ENCODE results near the gene KRT86. TPM values are rescaled to one million over a fixed set of nuclear protein-coding genes. Genes with fewer than 3 reads are reported as not detected.
"Not testable (repeated sequence)": the region's sequence is repeated elsewhere in the genome, so short reads cannot be mapped to it uniquely, and the experiment has no call there.

Gene KRT86
- total and polyA plus RNA-seq, 7 donors: 0.25 to 0.60 TPM; not detected in 5

DNA sequence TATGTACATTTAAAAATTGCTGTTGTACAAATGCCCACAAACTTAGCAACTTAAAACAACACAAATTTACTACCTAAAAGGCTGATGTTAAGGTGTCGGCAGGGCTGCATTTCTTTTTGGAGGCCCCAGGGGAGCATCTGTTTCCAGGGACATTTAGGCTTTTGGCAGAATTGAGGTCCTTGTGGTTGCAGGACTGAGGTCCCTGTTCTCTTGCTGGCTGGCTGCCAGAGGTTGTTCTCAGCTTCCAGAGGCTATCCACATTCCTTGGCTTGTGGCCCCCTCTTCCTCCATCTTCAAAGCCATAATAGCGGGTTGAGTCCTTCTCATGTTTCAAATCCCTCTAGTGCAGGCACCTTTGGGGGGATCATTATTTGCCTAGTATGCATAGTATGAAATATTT is 69.1 kb downstream of the KRT86 start:
- TF ChIP-seq, protein P1, sequence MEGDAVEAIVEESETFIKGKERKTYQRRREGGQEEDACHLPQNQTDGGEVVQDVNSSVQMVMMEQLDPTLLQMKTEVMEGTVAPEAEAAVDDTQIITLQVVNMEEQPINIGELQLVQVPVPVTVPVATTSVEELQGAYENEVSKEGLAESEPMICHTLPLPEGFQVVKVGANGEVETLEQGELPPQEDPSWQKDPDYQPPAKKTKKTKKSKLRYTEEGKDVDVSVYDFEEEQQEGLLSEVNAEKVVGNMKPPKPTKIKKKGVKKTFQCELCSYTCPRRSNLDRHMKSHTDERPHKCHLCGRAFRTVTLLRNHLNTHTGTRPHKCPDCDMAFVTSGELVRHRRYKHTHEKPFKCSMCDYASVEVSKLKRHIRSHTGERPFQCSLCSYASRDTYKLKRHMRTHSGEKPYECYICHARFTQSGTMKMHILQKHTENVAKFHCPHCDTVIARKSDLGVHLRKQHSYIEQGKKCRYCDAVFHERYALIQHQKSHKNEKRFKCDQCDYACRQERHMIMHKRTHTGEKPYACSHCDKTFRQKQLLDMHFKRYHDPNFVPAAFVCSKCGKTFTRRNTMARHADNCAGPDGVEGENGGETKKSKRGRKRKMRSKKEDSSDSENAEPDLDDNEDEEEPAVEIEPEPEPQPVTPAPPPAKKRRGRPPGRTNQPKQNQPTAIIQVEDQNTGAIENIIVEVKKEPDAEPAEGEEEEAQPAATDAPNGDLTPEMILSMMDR (IDR thresholded peaks at IDR 0.05): no peak
- no peak for TF ChIP-seq POLR2A (IDR thresholded peaks at IDR 0.05)
- no peak for TF ChIP-seq EP300 (IDR thresholded peaks at IDR 0.05)
- no peak for TF ChIP-seq POLR2AphosphoS5 (IDR thresholded peaks at IDR 0.05)
- Histone ChIP-seq H3K9me3 (no peaks in the 10 kb centered on the region), H3K4me3 (no peak overlapping the region), H3K4me1 (no peaks in the 10 kb centered on the region), H3K27ac (no peak overlapping the region), H3K27me3 (no peaks in the 10 kb centered on the region), H3K36me3 (no peaks in the 10 kb centered on the region)
- WGBS, 2 donors: 84 to 94% methylated on average over 2 of the region's 2 CpGs
- intact Hi-C loops (cut with DNase I): no loop called here
- no peak for DNase-seq

DNA sequence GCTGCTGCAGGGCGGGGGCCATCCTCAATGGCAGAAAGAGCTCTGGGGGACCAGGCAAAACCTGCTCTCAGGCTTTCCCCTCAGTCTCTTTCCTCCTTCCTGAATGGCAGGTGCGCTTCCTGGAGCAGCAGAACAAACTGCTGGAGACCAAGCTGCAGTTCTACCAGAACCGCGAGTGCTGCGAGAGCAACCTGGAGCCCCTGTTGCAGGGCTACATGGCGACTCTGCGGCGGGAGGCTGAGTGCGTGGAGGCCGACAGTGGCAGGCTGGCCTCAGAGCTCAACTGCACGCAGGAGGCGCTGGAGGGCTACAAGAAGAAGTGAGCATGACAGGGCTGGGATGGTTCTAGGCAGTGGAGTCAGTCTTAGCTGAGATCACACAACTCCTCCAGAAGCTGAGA is 69.7 kb downstream of the KRT86 start:
- no peak overlapping the region for H3K4me3 ChIP-seq
- intact Hi-C loops (cut with DNase I): no loop called here
- WGBS, 2 donors: 94% methylated on average over 12 of the region's 12 CpGs

DNA sequence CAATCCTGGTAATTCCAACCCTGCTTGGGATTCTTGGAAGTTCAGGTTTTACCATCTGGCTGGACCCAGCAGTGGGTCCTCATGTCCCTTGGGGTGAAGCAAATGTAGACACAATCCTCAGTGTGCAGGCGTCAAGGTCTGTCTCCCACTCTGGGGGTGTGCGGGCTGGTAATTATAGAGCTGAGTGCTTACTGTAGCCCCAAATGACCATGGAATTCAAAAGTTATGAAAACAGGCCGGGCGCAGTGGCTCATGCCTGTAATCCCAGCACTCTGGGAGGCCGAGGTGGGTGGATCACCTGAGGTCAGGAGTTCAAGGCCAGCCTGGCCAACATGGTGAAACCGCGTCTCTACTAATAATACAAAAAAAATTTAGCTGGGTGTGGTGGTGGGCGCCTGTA is 70.6 kb downstream of the KRT86 start:
- intact Hi-C loops (cut with DNase I); H3K4me3 ChIP-seq; H3K27me3 ChIP-seq; H3K4me1 ChIP-seq; H3K9me3 ChIP-seq; H3K27ac ChIP-seq; H3K36me3 ChIP-seq; DNase-seq: not testable (repeated sequence)
- WGBS, 2 donors: 73 to 91% methylated on average over 8 of the region's 8 CpGs

More for the DNA sequence above, 69.7 kb downstream of the KRT86 start:
- Histone ChIP-seq H3K27me3 (no peaks in the 10 kb centered on the region), H3K4me1 (no peaks in the 10 kb centered on the region), H3K36me3 (no peaks in the 10 kb centered on the region), H3K9me3 (no peaks in the 10 kb centered on the region), H3K27ac (no peak overlapping the region)
- DNase-seq: peak; percentile 48
- no peak for TF ChIP-seq POLR2AphosphoS5 (IDR thresholded peaks at IDR 0.05)
- TF ChIP-seq EP300 (IDR thresholded peaks at IDR 0.05): no peak
- no peak for TF ChIP-seq POLR2A (IDR thresholded peaks at IDR 0.05)
- TF ChIP-seq, protein P1 (IDR thresholded peaks at IDR 0.05): no peak

DNA sequence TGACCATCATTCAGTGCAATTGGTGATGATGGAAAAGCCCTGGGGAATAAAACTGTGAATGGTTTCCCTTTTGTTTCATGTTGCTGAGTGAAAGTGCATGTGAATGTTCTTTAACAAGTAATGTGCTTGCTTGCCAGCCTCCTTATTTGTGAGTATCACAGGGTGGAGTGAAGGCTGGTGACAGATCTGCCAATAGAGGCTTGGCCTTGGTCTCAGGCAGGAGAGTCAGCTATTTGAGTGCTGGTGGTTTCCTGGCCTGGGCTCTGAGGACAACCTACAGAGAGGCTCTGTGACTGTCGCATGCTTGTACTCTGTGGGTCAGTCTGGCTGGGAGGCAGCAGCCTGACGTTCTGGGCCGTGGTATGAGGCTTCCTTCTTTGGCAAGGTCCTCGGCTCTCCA is 72.1 kb downstream of the KRT86 start:
- Histone ChIP-seq H3K27me3 (no peaks in the 10 kb centered on the region), H3K36me3 (no peaks in the 10 kb centered on the region), H3K9me3 (no peaks in the 10 kb centered on the region), H3K27ac (no peak overlapping the region), H3K4me1 (peaks cover 0 to under 1% (median 0%) of the 10 kb centered on the region in 4 donors), H3K4me3 (no peak overlapping the region)
- intact Hi-C loops (cut with DNase I): no loop called here
- 61 to 65% methylated on average over 4 of the region's 4 CpGs for WGBS, 2 donors
- TF ChIP-seq POLR2AphosphoS5 (IDR thresholded peaks at IDR 0.05): no peak
- TF ChIP-seq, protein P1 (IDR thresholded peaks at IDR 0.05): no peak
- TF ChIP-seq POLR2A (IDR thresholded peaks at IDR 0.05): no peak
- DNase-seq: no peak

DNA sequence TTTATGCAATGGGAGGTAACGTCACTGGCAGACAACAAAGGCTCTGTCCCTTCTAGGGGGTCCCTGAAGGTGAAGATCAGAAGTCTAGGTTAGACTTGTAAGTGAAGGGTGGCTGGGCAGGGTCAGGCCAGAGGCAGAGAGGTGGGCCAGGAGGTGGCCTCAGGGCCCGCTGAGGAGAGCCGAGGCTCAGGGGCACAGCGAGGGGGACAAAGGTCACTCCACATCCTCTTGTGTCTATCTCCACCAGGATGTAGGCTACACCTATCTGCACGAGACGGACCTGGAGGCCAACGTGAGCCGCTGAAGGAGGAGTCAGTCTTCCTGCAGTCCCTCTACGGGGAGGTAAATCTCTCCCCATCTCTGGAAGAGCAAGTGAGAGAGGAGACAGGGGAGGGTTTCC is 72.6 kb downstream of the KRT86 start:
- Histone ChIP-seq H3K36me3 (no peaks in the 10 kb centered on the region), H3K4me1 (peaks cover 0 to 3% (median 0%) of the 10 kb centered on the region in 4 donors), H3K4me3 (no peak overlapping the region), H3K27ac (no peak overlapping the region), H3K27me3 (no peaks in the 10 kb centered on the region), H3K9me3 (no peaks in the 10 kb centered on the region)
- 64 to 81% methylated on average over 9 of the region's 9 CpGs for WGBS, 2 donors
- intact Hi-C loops (cut with DNase I): no loop called here
- TF ChIP-seq, protein P1 (IDR thresholded peaks at IDR 0.05): no peak
- TF ChIP-seq POLR2A (IDR thresholded peaks at IDR 0.05) (no peak), POLR2AphosphoS5 (IDR thresholded peaks at IDR 0.05) (no peak)
- DNase-seq: no peak
